GM21381 (cell line): ENCODE measurements around the gene PSTPIP2.

Experiments
- ATAC-seq: cut with Tn5 transposase; IDR thresholded peaks from one replicate; pipeline ENCODE4 v1.9.1; 2021; ENCODE audit warnings: mild to moderate bottlenecking, moderate library complexity; ENCODE audit not compliant: unreplicated experiment

Gene PSTPIP2

DNA sequence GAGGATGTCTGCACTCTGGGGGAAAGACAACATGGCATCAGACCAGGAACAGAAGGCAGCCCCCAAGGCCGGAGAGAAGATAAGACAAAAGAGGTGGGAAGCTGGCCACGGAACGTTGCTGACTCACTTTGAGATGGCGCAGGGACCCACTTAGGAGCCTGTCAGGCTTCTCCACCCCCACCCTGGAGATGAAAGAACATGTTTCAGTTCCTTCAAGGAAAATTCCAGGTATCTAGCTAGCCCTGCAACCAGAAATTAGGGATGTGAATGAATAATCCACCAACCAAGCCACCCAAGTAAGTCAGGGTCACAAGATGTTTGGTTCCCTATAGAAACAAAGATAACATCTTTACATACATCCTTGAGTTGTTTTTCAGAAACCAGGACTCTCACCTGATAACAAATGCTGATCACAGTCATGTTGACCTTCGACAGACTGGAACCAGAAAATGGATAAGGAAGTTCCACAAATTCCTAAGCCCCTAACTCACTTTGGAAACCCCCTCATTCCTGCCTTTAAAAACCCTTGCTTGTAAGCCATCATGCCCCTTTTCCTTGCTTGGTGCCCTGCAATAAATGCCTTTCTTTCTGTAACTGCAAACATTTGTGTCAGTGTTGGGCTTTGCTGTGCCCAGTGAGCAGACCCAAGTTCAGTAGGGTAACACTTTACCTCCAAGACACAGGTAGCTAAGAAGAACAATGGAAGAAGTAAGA is 31.9 kb downstream of the PSTPIP2 start:
- no peak for ATAC-seq

DNA sequence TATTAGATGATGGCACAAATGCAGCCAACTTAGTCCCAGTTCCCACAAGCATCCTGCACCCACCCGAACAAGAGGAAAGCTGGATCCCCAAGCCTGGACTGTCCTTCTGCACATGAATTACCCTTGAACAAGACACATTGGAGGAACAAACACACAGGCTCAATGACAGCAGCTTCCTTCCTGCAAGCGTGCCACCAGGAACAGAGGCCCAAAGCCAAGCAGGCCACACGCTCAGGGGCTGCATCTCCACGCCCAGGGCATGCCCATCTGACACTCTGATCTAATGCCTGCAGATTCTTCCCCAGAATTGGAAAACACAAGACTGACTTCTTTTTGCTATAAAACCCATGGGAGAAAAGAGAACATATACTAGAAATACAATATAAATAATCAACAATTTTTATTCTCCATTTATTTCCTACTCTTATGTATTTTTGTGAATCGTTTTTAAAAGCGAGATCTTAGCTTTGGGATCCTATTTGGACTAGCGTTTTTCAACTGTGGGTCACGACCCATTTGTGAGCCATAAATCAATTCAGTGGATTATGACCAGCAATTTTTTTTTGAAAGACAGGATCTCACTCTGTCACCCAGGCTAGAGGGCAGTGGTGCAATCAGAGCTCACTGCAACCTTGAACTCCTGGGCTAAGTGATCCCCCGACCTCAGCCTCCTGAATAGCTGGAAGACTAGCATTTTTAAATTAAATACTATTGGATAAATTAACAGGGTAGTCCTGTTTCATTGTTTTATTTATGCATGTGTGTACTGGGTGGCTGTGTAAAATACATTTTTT is 34.4 kb downstream of the PSTPIP2 start:
- no peak for ATAC-seq

GRCh38 chr18:46035696-46036680 is 36.1 kb downstream of the PSTPIP2 start:
- no peak for ATAC-seq

DNA sequence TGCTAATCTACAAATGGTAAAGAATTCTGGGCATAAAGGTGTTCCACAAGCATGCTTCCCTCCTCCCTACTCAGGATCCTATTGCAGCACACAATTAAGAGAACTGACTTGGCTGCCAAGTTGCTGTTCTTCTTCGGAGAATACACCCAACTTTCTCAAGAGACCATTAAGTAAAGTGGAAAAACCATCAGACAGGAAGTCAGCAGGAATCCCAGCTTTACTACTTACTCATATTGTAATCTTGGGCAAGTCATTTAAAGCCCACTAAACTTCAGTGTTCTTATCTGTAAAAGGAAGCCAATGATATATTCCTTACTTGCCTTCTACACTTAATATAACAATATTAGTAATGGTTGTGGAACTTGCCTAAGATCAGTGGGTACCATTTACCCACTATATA is 37.8 kb downstream of the PSTPIP2 start:
- no peak for ATAC-seq

DNA sequence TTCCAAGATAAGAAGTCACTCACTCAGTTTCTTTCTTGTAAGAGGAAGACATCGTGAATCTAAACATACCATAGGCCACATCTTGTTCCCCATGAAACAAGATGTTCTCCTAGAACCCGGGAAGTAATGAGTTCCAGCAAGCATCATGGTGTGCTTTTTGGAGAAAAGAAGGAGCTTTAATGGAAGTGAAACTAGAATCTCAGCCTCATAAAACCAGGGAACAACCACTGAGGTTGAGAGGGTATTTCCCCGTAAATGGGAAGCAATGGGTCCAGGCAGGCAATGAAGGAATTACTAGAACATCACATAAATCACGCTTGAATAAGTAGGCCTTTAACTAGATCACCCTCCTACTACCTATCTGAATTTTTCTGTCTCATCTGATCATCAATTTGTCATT is 40.3 kb downstream of the PSTPIP2 start:
- ATAC-seq, result no peak

DNA sequence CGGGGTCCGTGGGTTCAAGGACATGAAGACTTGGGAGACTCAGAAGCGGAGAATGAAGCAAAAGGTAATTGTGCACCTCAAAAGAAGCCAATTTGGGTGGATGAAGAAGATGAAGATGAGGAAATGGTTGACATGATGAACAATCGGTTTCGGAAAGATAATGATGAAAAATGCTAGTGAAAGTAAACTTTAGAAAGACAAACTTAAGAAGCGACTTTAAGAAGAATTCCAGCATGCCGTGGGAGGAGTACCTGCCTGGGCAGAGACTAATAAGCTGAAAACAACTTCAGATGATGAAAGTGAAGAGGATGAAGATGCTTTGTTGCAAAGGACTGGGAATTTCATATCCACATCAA is 43.5 kb downstream of the PSTPIP2 start:
- ATAC-seq, result peak; percentile 5

DNA sequence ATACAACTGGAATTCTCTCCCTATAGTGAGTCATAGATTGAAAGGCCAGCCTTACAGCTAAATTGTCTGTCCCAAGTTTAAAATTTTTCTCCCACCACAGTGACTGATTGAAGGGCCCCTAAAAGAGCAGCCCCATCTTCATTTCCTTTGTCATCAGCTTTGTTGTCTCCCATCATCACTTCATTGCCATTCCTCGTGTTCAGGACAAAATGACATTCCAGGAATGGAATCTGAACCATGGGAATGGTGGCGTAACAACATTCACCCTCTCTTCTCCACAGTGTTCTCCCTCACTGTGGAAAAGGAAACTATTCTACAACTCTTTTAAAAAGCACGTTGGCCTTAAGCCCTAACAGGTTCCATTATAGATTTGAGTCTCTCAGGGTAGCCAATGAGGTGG is 52.1 kb downstream of the PSTPIP2 start:
- no peak for ATAC-seq

DNA sequence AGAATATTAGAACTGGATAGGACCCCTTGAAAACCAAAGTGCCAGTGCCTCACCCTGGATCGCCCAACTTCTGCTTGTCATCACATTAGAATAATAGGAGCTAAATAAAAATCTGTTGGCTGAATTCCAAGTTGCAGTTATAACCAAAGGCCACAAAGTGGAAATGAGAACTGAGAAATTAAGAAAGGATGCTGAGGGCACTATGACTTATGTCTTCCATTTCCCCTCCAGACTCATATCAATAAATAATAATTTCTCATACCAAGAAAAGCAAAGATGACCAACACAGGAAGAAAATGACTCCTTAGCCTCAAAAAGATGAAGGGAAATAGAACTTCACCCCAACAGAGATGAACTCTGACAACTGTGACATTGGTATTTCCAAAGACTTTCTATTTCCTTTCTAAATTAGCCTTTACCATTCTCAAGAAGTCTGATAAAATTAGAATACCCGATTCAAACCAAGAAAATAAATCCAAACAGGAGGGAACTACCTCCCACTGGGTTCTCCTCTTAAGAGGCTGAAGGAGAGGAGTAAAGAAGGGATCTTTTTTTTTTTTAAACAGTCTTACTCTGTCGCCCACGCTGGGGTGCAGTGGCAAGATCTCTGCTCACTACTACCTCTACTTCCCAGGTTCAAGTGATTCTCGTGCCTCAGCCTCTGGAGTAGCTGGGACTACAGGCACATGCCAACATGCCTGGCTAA is 58.4 kb downstream of the PSTPIP2 start:
- ATAC-seq, result peak; percentile 57

GRCh38 chr18:46010676-46011075 is 61.4 kb downstream of the PSTPIP2 start:
- no peak for ATAC-seq

DNA sequence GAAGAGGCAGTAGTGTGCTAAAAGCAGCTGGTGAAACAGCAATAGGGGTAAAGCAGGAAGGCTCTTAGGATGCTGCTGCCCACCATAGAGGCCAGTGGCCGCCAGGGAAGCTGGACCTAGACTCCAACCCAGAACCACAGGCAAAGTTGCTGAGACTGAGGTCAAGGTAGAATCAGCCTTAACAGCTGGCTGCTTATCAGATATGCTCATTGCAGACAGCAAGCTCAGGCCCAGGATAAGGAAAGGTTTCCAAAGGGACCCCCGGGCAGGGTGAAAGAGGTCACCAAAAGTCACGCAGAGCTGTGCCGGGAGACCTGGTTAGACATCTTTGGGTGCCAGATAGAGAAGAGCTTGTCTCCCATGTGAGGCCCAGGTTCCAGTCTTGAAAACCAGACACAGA is 62.0 kb downstream of the PSTPIP2 start:
- ATAC-seq, result no peak

- ATAC-seq, result no peak
Measured at GRCh38 chr18:46009125-46009840, 62.8 kb downstream of the PSTPIP2 start.

DNA sequence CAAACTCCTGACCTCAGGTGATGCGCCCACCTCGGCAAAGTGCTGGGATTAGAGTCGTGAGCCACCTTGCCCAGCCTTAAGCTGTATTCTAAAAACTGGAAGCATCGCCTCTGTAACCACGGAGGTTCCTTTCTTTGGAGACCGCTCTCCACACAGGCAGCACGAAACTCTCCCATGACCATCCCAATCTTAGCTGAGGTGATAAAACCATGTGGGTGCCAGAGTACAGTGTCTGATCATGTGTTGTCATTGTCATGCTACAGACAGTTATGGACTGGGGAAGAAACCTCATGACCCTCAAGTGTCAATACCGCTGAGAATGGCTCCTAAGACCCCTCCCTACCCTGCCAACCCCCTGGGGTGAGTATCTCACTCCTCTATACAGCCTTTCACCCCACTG is 63.5 kb downstream of the PSTPIP2 start:
- no peak for ATAC-seq

GRCh38 chr18:46007165-46007564 is 64.9 kb downstream of the PSTPIP2 start:
- no peak for ATAC-seq

DNA sequence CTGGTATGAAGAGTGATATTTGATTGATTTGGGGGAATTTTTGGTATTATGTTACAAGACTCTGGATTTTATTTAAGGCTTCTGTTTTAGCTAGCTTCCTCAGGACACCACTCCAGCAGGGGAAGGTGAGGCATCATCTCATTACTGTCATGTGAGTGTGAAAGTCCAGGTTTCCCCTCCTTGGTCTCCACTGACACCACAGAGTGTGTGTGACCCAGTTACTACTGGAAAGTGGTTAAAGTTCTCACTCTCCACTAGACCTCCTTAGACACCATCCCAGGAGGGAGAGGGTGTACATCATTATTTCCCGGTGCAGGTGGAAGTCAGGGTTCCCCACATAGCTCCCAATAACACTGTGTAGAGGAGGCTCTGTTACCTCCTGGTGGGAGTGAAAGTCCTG is 69.1 kb downstream of the PSTPIP2 start:
- ATAC-seq, result no peak

- no peak for ATAC-seq
Measured at GRCh38 chr18:46001892-46002291, 70.2 kb downstream of the PSTPIP2 start.

GRCh38 chr18:46001074-46001473 is 71.0 kb downstream of the PSTPIP2 start:
- ATAC-seq, result no peak

- no peak for ATAC-seq
Measured at GRCh38 chr18:45999536-45999935, 72.5 kb downstream of the PSTPIP2 start.

DNA sequence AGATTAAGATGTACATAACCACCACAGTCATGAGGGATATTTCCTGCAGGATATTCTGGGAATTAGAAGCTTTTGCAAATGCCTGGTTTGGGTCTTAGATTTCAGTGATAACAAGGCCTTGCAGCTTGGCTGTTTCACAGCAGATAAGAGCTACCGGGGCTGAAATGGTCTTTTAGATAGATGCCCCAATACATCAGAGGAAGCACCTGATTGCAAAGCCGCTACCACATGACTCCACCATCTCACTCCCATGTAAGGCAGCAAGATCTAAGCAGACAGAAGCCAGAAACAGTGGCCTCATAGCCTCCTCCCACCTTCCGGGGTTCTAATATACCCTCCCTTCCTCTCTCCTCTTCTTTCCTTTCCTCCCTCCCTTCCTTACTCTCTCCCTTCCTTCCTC is 73.8 kb downstream of the PSTPIP2 start:
- no peak for ATAC-seq

- no peak for ATAC-seq
Measured at GRCh38 chr18:45997700-45998151, 74.3 kb downstream of the PSTPIP2 start.

DNA sequence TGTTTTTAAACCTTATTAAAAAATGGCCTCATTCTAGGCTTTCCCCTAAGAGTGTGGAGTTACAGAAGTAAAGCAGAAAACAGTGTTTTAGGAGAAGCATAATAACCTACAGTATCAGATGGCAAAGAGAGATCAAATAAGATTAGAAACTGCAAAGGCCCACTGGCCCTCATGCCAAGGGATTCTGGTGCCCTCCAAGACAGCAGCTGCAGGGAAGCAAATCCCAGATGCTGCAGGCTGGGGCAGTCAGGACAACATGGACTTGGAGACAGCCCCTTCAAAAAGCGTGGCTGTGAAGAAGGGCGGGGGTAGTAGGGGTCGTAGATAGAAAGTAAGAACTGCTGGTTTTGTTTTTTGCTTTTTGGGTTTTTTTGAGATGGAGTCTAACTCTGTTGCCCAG is 76.6 kb downstream of the PSTPIP2 start:
- no peak for ATAC-seq
